ENCODE results near the gene PORCN.
"Not testable (repeated sequence)": the region's sequence is repeated elsewhere in the genome, so short reads cannot be mapped to it uniquely, and the experiment has no call there.

Gene PORCN

GRCh38 chrX:48514126-48514806 lies 5.5 kb downstream of the PORCN start:
- no peak for DNase-seq

GRCh38 chrX:48514868-48515460 lies 6.2 kb downstream of the PORCN start:
- no peak for DNase-seq

- no peak for DNase-seq
Observed at GRCh38 chrX:48515842-48516241, 7.0 kb downstream of the PORCN start.

- DNase-seq, result no peak
Observed at GRCh38 chrX:48516285-48516684, 7.5 kb downstream of the PORCN start.

GRCh38 chrX:48516987-48517386 lies 8.2 kb downstream of the PORCN start:
- DNase-seq, result no peak

- DNase-seq, result not testable (repeated sequence)
Observed at GRCh38 chrX:48519481-48519880, 10.7 kb downstream of the PORCN start.

- DNase-seq, result no peak
Observed at GRCh38 chrX:48520455-48520854, 11.7 kb downstream of the PORCN start.

GRCh38 chrX:48520976-48521352 lies 12.2 kb downstream of the PORCN start:
- peak; percentile 53 for DNase-seq

GRCh38 chrX:48521353-48522243 lies 12.8 kb downstream of the PORCN start, which contains the start of gene EBP:
Gene EBP, plus strand, starts transcription at chrX:48521808. Its CDS starts 1,964 bp downstream, at chrX:48523772.
- DNase-seq, result peak; percentile 97

- no peak for DNase-seq
Observed at GRCh38 chrX:48522291-48522690, 13.5 kb downstream of the PORCN start.

- DNase-seq, result no peak
Observed at GRCh38 chrX:48523682-48524081, 14.9 kb downstream of the PORCN start.

GRCh38 chrX:48525853-48526252 lies 17.1 kb downstream of the PORCN start:
- not testable (repeated sequence) for DNase-seq

- DNase-seq, result no peak
Observed at GRCh38 chrX:48530736-48531135, 21.9 kb downstream of the PORCN start.

- DNase-seq, result peak; percentile 9
Observed at GRCh38 chrX:48531358-48531959, 22.7 kb downstream of the PORCN start.

GRCh38 chrX:48532161-48532560 lies 23.4 kb downstream of the PORCN start:
- no peak for DNase-seq

GRCh38 chrX:48533165-48533564 lies 24.4 kb downstream of the PORCN start:
- no peak for DNase-seq

GRCh38 chrX:48538641-48539344 lies 30.0 kb downstream of the PORCN start:
- no peak for DNase-seq

GRCh38 chrX:48539345-48540027 lies 30.7 kb downstream of the PORCN start, which contains the start of gene TBC1D25:
Gene TBC1D25, plus strand, starts transcription at chrX:48539714. Its CDS starts 84 bp downstream, at chrX:48539798.
- DNase-seq, result peak; percentile 99

- DNase-seq, result peak; percentile 82
Observed at GRCh38 chrX:48540028-48540375, 31.2 kb downstream of the PORCN start.

- no peak for DNase-seq
Observed at GRCh38 chrX:48540480-48540879, 31.7 kb downstream of the PORCN start.

GRCh38 chrX:48541140-48541814 lies 32.5 kb downstream of the PORCN start:
- no peak for DNase-seq
